Activated CD8-positive, alpha-beta memory T cell treated with anti-CD3 and anti-CD28 coated beads, Interleukin-2, amount 10 ng/mL, durations not matched to agents 7 days and 5 days (primary cell): Measurements from ENCODE around the gene GAB1. TPM values are rescaled to one million over a fixed set of nuclear protein-coding genes. Genes with fewer than 3 reads are reported as not detected.
A peak's percentile ranks its signal among the peaks of the same experiment; 100 is the strongest.

Experiments used
- ATAC-seq: fragments of 150-1000 bp; cut with Tn5 transposase; one replicate; pipeline ENCODE4 v1.10.0; 2021; ENCODE audit warnings: moderate library complexity
- CTCF ChIA-PET: fragments of 350-600 bp; sonication (Branson Sonifier 250); formaldehyde crosslinking; loops from one replicate; lab custom pipeline; 2021; ENCODE audit warnings: antibody characterized with exemption; lab: Charles Lee
- DNase-seq: peaks from one replicate; pipeline ENCODE4 v3.0.0-alpha.2; 2020
- H3K27ac Mint-ChIP-seq: one replicate; pipeline ENCODE4 v1.8.0; 2021; ENCODE audit warnings: mild to moderate bottlenecking, mixed read lengths
- H3K27me3 Mint-ChIP-seq: one replicate; pipeline ENCODE4 v1.8.0; 2021; ENCODE audit warnings: mixed read lengths
- H3K36me3 Mint-ChIP-seq: one replicate; pipeline ENCODE4 v1.8.0; 2021; ENCODE audit warnings: mild to moderate bottlenecking, mixed read lengths
- H3K4me1 Mint-ChIP-seq: one replicate; pipeline ENCODE4 v1.8.0; 2021; ENCODE audit warnings: mixed read lengths
- H3K4me3 Mint-ChIP-seq: one replicate; pipeline ENCODE4 v1.8.0; 2021; ENCODE audit warnings: mild to moderate bottlenecking, moderate library complexity, mixed read lengths
- H3K9me3 Mint-ChIP-seq: one replicate; pipeline ENCODE4 v1.8.0; 2022; ENCODE audit warnings: low read depth, mixed read lengths
- total RNA-seq, 2 experiments: library from RNA; stranded (reverse); gene quantifications; one replicate each; pipeline ENCODE4 v1.2.3, GENCODE V29; 2021

GAB1 gene
- under 1 TPM; 0.55 to 0.91 TPM for total RNA-seq

GRCh38 chr4:143336781-143337599, at the start of gene GAB1:
Gene GAB1 (plus strand): TSS chr4:143336876. CDS start chr4:143337189, 313 bp downstream.
- peak; percentile 75 for ATAC-seq
- CTCF ChIA-PET = no interaction called here

GRCh38 chr4:143287572-143287923, 49.1 kb upstream of the GAB1 start:
- no peaks in the 10 kb centered on the region for H3K36me3 Mint-ChIP-seq
- H3K9me3 Mint-ChIP-seq = no peaks in the 10 kb centered on the region
- ATAC-seq (no peak), DNase-seq (no peak)
- CTCF ChIA-PET = no interaction called here
- H3K4me1 Mint-ChIP-seq = no peaks in the 10 kb centered on the region
- peaks cover 5% of the 10 kb centered on the region for H3K27me3 Mint-ChIP-seq
- no peak overlapping the region for H3K27ac Mint-ChIP-seq
- H3K4me3 Mint-ChIP-seq = no peak overlapping the region

More at GRCh38 chr4:143336781-143337599, at the start of gene GAB1:
- Mint-ChIP-seq H3K9me3 (no peaks in the 10 kb centered on the region), H3K27ac (no peak within 1 kb of the TSS), H3K4me1 (peaks cover 9% of the 10 kb centered on the region), H3K4me3 (peak within 1 kb of the TSS; percentile 77), H3K27me3 (peaks cover 54% of the 10 kb centered on the region), H3K36me3 (no peaks in the 10 kb centered on the region)
- DNase-seq = peak; percentile 51

GRCh38 chr4:143288171-143288570, 48.5 kb upstream of the GAB1 start:
- Mint-ChIP-seq H3K4me3 (no peak overlapping the region), H3K9me3 (no peaks in the 10 kb centered on the region), H3K4me1 (no peaks in the 10 kb centered on the region), H3K27me3 (peaks cover 3% of the 10 kb centered on the region), H3K27ac (no peak overlapping the region), H3K36me3 (no peaks in the 10 kb centered on the region)
- CTCF ChIA-PET = no interaction called here
- no peak for ATAC-seq
- DNase-seq = no peak

GRCh38 chr4:143289370-143289769, 47.3 kb upstream of the GAB1 start:
- H3K36me3 Mint-ChIP-seq = no peaks in the 10 kb centered on the region

GRCh38 chr4:143291314-143291713, 45.4 kb upstream of the GAB1 start:
- Mint-ChIP-seq H3K4me3 (no peak overlapping the region), H3K27ac (no peak overlapping the region), H3K9me3 (no peaks in the 10 kb centered on the region), H3K36me3 (no peaks in the 10 kb centered on the region), H3K4me1 (no peaks in the 10 kb centered on the region), H3K27me3 (no peaks in the 10 kb centered on the region)
- DNase-seq = no peak
- no peak for ATAC-seq
- CTCF ChIA-PET = no interaction called here

More at GRCh38 chr4:143289370-143289769, 47.3 kb upstream of the GAB1 start:
- H3K27ac Mint-ChIP-seq = no peak overlapping the region
- DNase-seq (no peak), ATAC-seq (no peak)
- no peaks in the 10 kb centered on the region for H3K9me3 Mint-ChIP-seq
- no peaks in the 10 kb centered on the region for H3K4me1 Mint-ChIP-seq
- no peak overlapping the region for H3K4me3 Mint-ChIP-seq
- CTCF ChIA-PET = no interaction called here
- peaks cover 3% of the 10 kb centered on the region for H3K27me3 Mint-ChIP-seq

- Mint-ChIP-seq H3K27me3 (no peaks in the 10 kb centered on the region), H3K9me3 (no peaks in the 10 kb centered on the region), H3K27ac (no peak overlapping the region), H3K4me1 (no peaks in the 10 kb centered on the region), H3K36me3 (no peaks in the 10 kb centered on the region), H3K4me3 (no peak overlapping the region)
- CTCF ChIA-PET = no interaction called here
- no peak for DNase-seq
- no peak for ATAC-seq
Observed at GRCh38 chr4:143292858-143293257, 43.8 kb upstream of the GAB1 start.

- DNase-seq (no peak), ATAC-seq (no peak)
- no peaks in the 10 kb centered on the region for H3K27me3 Mint-ChIP-seq
- CTCF ChIA-PET = no interaction called here
- H3K4me3 Mint-ChIP-seq = no peak overlapping the region
- no peaks in the 10 kb centered on the region for H3K36me3 Mint-ChIP-seq
- no peaks in the 10 kb centered on the region for H3K9me3 Mint-ChIP-seq
- no peaks in the 10 kb centered on the region for H3K4me1 Mint-ChIP-seq
- no peak overlapping the region for H3K27ac Mint-ChIP-seq
Observed at GRCh38 chr4:143294310-143294709, 42.4 kb upstream of the GAB1 start.

- no peaks in the 10 kb centered on the region for H3K27me3 Mint-ChIP-seq
- CTCF ChIA-PET = no interaction called here
- no peak for ATAC-seq
Observed at GRCh38 chr4:143294710-143295275, 41.9 kb upstream of the GAB1 start.

GRCh38 chr4:143296397-143297067, 40.1 kb upstream of the GAB1 start:
- CTCF ChIA-PET = no interaction called here

More at GRCh38 chr4:143294710-143295275, 41.9 kb upstream of the GAB1 start:
- no peak for DNase-seq
- H3K4me1 Mint-ChIP-seq = no peaks in the 10 kb centered on the region
- no peaks in the 10 kb centered on the region for H3K9me3 Mint-ChIP-seq
- H3K36me3 Mint-ChIP-seq = no peaks in the 10 kb centered on the region
- H3K4me3 Mint-ChIP-seq = no peak overlapping the region
- H3K27ac Mint-ChIP-seq = no peak overlapping the region

GRCh38 chr4:143300860-143301259, 35.8 kb upstream of the GAB1 start:
- Mint-ChIP-seq H3K27ac (no peak overlapping the region), H3K27me3 (no peaks in the 10 kb centered on the region), H3K4me1 (no peaks in the 10 kb centered on the region), H3K36me3 (no peaks in the 10 kb centered on the region), H3K9me3 (no peaks in the 10 kb centered on the region), H3K4me3 (no peak overlapping the region)
- CTCF ChIA-PET = no interaction called here
- ATAC-seq (no peak), DNase-seq (no peak)

More at GRCh38 chr4:143296397-143297067, 40.1 kb upstream of the GAB1 start:
- Mint-ChIP-seq H3K4me1 (no peaks in the 10 kb centered on the region), H3K27ac (no peak overlapping the region), H3K9me3 (no peaks in the 10 kb centered on the region), H3K36me3 (no peaks in the 10 kb centered on the region), H3K27me3 (no peaks in the 10 kb centered on the region), H3K4me3 (no peak overlapping the region)
- ATAC-seq (no peak), DNase-seq (no peak)

GRCh38 chr4:143302536-143302935, 34.1 kb upstream of the GAB1 start:
- no peaks in the 10 kb centered on the region for H3K9me3 Mint-ChIP-seq
- CTCF ChIA-PET = no interaction called here
- no peaks in the 10 kb centered on the region for H3K36me3 Mint-ChIP-seq
- H3K4me1 Mint-ChIP-seq = no peaks in the 10 kb centered on the region
- H3K27me3 Mint-ChIP-seq = no peaks in the 10 kb centered on the region
- DNase-seq (no peak), ATAC-seq (no peak)
- no peak overlapping the region for H3K4me3 Mint-ChIP-seq
- no peak overlapping the region for H3K27ac Mint-ChIP-seq

- H3K4me1 Mint-ChIP-seq = no peaks in the 10 kb centered on the region
- no peak overlapping the region for H3K27ac Mint-ChIP-seq
- DNase-seq (no peak), ATAC-seq (no peak)
- CTCF ChIA-PET = no interaction called here
- H3K4me3 Mint-ChIP-seq = no peak overlapping the region
- H3K27me3 Mint-ChIP-seq = peaks cover 8% of the 10 kb centered on the region
- H3K36me3 Mint-ChIP-seq = no peaks in the 10 kb centered on the region
- H3K9me3 Mint-ChIP-seq = no peaks in the 10 kb centered on the region
Observed at GRCh38 chr4:143306788-143307187, 29.9 kb upstream of the GAB1 start.

- H3K4me1 Mint-ChIP-seq = no peaks in the 10 kb centered on the region
- CTCF ChIA-PET = no interaction called here
- H3K36me3 Mint-ChIP-seq = no peaks in the 10 kb centered on the region
- DNase-seq = no peak
- no peaks in the 10 kb centered on the region for H3K9me3 Mint-ChIP-seq
- no peak overlapping the region for H3K4me3 Mint-ChIP-seq
- no peak overlapping the region for H3K27ac Mint-ChIP-seq
- H3K27me3 Mint-ChIP-seq = peaks cover 8% of the 10 kb centered on the region
- no peak for ATAC-seq
Observed at GRCh38 chr4:143307531-143307930, 29.1 kb upstream of the GAB1 start.

- Mint-ChIP-seq H3K4me1 (no peaks in the 10 kb centered on the region), H3K9me3 (no peaks in the 10 kb centered on the region), H3K4me3 (no peak overlapping the region), H3K27ac (no peak overlapping the region), H3K36me3 (no peaks in the 10 kb centered on the region), H3K27me3 (peaks cover 8% of the 10 kb centered on the region)
- no peak for ATAC-seq
- CTCF ChIA-PET = no interaction called here
- no peak for DNase-seq
Observed at GRCh38 chr4:143308377-143308776, 28.3 kb upstream of the GAB1 start.
